ENCODE results near the gene RPP21. TPM values are rescaled to one million over a fixed set of nuclear protein-coding genes. Genes with fewer than 3 reads are reported as not detected.

RPP21 gene
- total RNA-seq, 1 experiment from 2014 or later, result 65.9 TPM

DNA sequence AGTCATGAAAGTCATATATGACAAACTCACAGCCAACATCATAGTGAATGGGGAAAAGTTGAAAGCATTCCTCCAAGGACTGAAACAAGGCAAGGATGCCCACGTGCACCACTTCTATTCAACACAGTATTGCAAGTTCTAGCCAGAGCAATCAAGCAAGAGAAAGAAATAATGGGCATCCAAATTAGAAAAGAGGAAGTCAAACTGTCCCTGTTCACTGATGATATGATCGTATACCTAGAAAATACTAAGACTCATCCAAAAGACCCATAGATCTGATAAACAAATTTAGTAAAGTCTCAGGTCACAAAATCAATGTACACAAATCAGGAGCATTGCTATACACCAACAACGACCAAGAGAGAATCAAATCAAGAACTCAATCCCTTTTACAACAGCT is 41.2 kb downstream of the RPP21 start:
- TF ChIP-seq, protein P1, sequence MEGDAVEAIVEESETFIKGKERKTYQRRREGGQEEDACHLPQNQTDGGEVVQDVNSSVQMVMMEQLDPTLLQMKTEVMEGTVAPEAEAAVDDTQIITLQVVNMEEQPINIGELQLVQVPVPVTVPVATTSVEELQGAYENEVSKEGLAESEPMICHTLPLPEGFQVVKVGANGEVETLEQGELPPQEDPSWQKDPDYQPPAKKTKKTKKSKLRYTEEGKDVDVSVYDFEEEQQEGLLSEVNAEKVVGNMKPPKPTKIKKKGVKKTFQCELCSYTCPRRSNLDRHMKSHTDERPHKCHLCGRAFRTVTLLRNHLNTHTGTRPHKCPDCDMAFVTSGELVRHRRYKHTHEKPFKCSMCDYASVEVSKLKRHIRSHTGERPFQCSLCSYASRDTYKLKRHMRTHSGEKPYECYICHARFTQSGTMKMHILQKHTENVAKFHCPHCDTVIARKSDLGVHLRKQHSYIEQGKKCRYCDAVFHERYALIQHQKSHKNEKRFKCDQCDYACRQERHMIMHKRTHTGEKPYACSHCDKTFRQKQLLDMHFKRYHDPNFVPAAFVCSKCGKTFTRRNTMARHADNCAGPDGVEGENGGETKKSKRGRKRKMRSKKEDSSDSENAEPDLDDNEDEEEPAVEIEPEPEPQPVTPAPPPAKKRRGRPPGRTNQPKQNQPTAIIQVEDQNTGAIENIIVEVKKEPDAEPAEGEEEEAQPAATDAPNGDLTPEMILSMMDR (conservative IDR thresholded peaks at IDR 0.05; ENCODE audit: low read depth, low read length), result no peak
- no peak for TF ChIP-seq EZH2 (IDR thresholded peaks at IDR 0.05; ENCODE audit: borderline replicate concordance, low read depth, low read length, poor library complexity, severe bottlenecking)
- ChIA-PET POLR2A (ENCODE audit: low non-redundant PET) (no interaction called here), CTCF (no interaction called here)
- intact Hi-C loops (cut with micrococcal nuclease; ENCODE audit: unreplicated experiment), result no loop called here
- no peaks in the 10 kb centered on the region for H3K9me3 ChIP-seq (ENCODE audit: low read depth, low read length, poor library complexity, severe bottlenecking)
- H3K4me1 ChIP-seq (ENCODE audit: insufficient read depth, low read length, poor library complexity, severe bottlenecking), result no peaks in the 10 kb centered on the region
- H3K27me3 ChIP-seq (replicated peaks; ENCODE audit: insufficient read depth, low read depth, low read length, poor library complexity), result peaks cover 55% of the 10 kb centered on the region
- H3K27ac ChIP-seq (ENCODE audit: low read depth, low read length, poor library complexity, severe bottlenecking), result no peak overlapping the region
- H3K4me3 ChIP-seq (ENCODE audit: low read depth, low read length, poor library complexity, severe bottlenecking), result no peak overlapping the region
- BruUV-seq (replicated peaks), result no TSS peak
- no peak for DNase-seq (ENCODE audit: low spot score)
- H3K36me3 ChIP-seq (ENCODE audit: insufficient read depth, low read length, poor library complexity, severe bottlenecking), result no peaks in the 10 kb centered on the region

- TF ChIP-seq, protein P1 (conservative IDR thresholded peaks at IDR 0.05; ENCODE audit: low read depth, low read length), result no peak
- no peak for TF ChIP-seq EZH2 (IDR thresholded peaks at IDR 0.05; ENCODE audit: borderline replicate concordance, low read depth, low read length, poor library complexity, severe bottlenecking)
- H3K9me3 ChIP-seq (ENCODE audit: low read depth, low read length, poor library complexity, severe bottlenecking), result no peaks in the 10 kb centered on the region
- no peak for DNase-seq (ENCODE audit: low spot score)
- no peaks in the 10 kb centered on the region for H3K36me3 ChIP-seq (ENCODE audit: insufficient read depth, low read length, poor library complexity, severe bottlenecking)
- no peak overlapping the region for H3K4me3 ChIP-seq (ENCODE audit: low read depth, low read length, poor library complexity, severe bottlenecking)
- H3K27me3 ChIP-seq (replicated peaks; ENCODE audit: insufficient read depth, low read depth, low read length, poor library complexity), result peaks cover 75% of the 10 kb centered on the region
- no TSS peak for BruUV-seq (replicated peaks)
- H3K27ac ChIP-seq (ENCODE audit: low read depth, low read length, poor library complexity, severe bottlenecking), result no peak overlapping the region
- H3K4me1 ChIP-seq (ENCODE audit: insufficient read depth, low read length, poor library complexity, severe bottlenecking), result no peaks in the 10 kb centered on the region
- POLR2A ChIA-PET (ENCODE audit: low non-redundant PET), result no interaction called here
- CTCF ChIA-PET, result no interaction called here
- intact Hi-C loops (cut with micrococcal nuclease; ENCODE audit: unreplicated experiment), result loop anchor here (10.0 kb wide), 1 partner anchor 286 kb away; no protein-coding TSS in a partner anchor
These were observed 46.3 kb downstream of the RPP21 start for GRCh38 chr6:30391240-30391639.

- H3K9me3 ChIP-seq (ENCODE audit: low read depth, low read length, poor library complexity, severe bottlenecking), result no peaks in the 10 kb centered on the region
- CTCF ChIA-PET, result no interaction called here
- peaks cover 60% of the 10 kb centered on the region for H3K27me3 ChIP-seq (replicated peaks; ENCODE audit: insufficient read depth, low read depth, low read length, poor library complexity)
- no TSS peak for BruUV-seq (replicated peaks)
- no peak overlapping the region for H3K27ac ChIP-seq (ENCODE audit: low read depth, low read length, poor library complexity, severe bottlenecking)
- H3K4me3 ChIP-seq (ENCODE audit: low read depth, low read length, poor library complexity, severe bottlenecking), result no peak overlapping the region
- no peak for DNase-seq (ENCODE audit: low spot score)
- intact Hi-C loops (cut with micrococcal nuclease; ENCODE audit: unreplicated experiment), result loop anchor here (10.0 kb wide), 1 partner anchor 289 kb away; no protein-coding TSS in a partner anchor
- no peaks in the 10 kb centered on the region for H3K4me1 ChIP-seq (ENCODE audit: insufficient read depth, low read length, poor library complexity, severe bottlenecking)
- TF ChIP-seq, protein P1 (conservative IDR thresholded peaks at IDR 0.05; ENCODE audit: low read depth, low read length), result no peak
- TF ChIP-seq EZH2 (IDR thresholded peaks at IDR 0.05; ENCODE audit: borderline replicate concordance, low read depth, low read length, poor library complexity, severe bottlenecking), result no peak
- POLR2A ChIA-PET (ENCODE audit: low non-redundant PET), result no interaction called here
- no peaks in the 10 kb centered on the region for H3K36me3 ChIP-seq (ENCODE audit: insufficient read depth, low read length, poor library complexity, severe bottlenecking)
These were observed 49.2 kb downstream of the RPP21 start for GRCh38 chr6:30394139-30394538.

Other genes starting within 250 kb of the RPP21 start
- gene TRIM31, start 232.1 kb upstream of the RPP21 start, total RNA-seq (2021), result not detected in 2 replicates
- not detected in 2 replicates for gene TRIM40, start 209.0 kb upstream of the RPP21 start, total RNA-seq (2021)
- not detected in 2 replicates for gene TRIM10, start 183.9 kb upstream of the RPP21 start, total RNA-seq (2021)
- not detected in 2 replicates for gene TRIM15, start 181.6 kb upstream of the RPP21 start, total RNA-seq (2021)
- gene TRIM26, start 131.8 kb upstream of the RPP21 start, total RNA-seq (2021), result 38.6 and 41.3 TPM in 2 replicates
- gene TRIM39, start 18.2 kb upstream of the RPP21 start, total RNA-seq (2021), result 13.7 and 14.3 TPM in 2 replicates
- gene HLA-E, start 144.4 kb downstream of the RPP21 start, total RNA-seq (2021), result 36.9 and 41.1 TPM in 2 replicates
- 93.2 and 101 TPM in 2 replicates for gene GNL1, start 211.3 kb downstream of the RPP21 start, total RNA-seq (2021)
- 49.9 and 53.0 TPM in 2 replicates for gene PRR3, start 212.1 kb downstream of the RPP21 start, total RNA-seq (2021)
- gene ABCF1, start 226.3 kb downstream of the RPP21 start, total RNA-seq (2021), result 109 and 119 TPM in 2 replicates

Measured in A673 (cell line).